CD4-positive, alpha-beta T cell treated with Interleukin-17A for 4 hours (primary cell): ENCODE results near the gene AGAP5.

ENCODE experiments used
- DNase-seq: peaks from one replicate; pipeline ENCODE4 v3.0.0-alpha.2; 2020; ENCODE audit warnings: mixed read lengths

AGAP5 gene

DNA sequence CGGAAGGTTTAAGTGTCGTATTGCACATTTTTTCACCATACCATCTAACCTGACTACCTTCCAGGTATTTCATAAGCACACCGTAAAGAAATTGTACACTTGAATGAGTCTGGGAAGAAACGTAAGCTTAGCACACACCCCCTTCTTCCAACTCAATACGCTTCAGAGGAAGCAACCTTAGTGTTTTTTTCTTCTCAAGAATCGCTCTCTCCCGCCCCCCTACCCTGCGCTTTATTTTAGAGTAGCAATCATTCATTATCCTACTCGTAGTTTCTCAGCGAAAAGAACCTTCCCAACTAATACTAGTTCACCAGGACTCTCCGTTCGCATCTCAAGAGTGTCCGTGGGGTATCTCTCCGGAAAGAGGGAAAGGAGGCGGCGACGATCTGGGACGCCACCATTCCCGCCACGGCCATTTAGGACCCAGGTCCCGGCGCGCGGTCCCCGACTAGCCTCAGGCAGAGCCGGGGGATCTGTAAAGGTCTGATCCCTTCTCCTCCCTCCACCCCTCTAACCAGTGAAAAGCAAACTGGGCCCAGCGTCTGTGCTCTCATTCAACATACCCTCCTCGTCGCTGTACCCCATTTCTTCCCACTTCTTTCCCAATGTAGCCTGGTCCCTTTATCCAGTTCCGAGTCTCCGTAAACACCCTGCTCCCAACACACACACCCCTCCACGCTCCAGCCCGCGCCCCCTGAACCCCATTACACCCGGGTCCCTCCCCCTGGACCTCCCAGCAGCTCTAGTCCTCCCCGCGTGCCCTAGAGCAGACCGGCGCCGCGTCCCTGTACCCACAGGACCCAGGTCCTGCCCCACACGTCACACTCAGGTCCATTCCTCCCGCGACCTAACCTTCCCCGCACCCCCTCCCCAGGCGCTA lies 72.7 kb downstream of the AGAP5 start:
- peak; percentile 18 for DNase-seq
